ENCODE data around the gene ZBED2.
"Not testable (repeated sequence)": the region's sequence is repeated elsewhere in the genome, so short reads cannot be mapped to it uniquely, and the experiment has no call there.

The ZBED2 gene

DNA sequence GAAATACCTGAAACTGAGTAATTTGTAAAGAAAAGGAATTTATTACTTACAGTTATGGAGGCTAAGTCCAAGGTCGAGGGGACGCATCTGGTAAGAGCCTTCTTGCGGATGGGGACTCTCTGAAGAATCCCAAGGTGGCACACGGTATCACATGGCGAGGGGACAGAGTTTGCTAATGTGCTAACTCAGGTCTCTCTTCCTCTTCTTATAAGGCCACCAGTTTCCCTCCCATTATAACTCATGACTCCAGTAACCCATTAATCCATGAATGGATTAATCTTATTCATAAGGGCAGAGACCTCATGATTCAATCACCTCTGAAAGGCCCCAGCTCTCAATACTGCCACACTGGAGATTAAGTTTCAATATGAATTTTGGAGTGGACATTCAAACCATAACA, 15.7 kb downstream of the ZBED2 start:
- TF ChIP-seq Cebpa-rat (IDR thresholded peaks at IDR 0.05) = no peak

DNA sequence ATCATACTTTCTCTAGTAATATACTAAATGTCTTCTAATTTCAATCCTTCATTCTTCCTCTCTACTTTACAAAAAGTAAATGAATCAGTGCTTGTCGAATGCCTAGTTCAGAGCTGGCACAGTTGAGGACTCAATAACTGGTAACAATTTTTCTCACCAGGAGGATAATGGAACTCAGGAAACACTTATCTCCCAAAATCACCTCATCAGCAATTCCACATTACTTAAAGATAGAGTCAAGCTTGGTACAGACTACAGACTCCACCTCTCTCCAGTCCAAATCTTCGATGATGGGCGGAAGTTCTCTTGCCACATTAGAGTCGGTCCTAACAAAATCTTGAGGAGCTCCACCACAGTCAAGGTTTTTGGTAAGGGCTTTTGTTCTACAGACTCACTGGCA, 16.3 kb downstream of the ZBED2 start:
- peaks cover 84% of the 10 kb centered on the region for H3K36me3 ChIP-seq
- H3K27me3 ChIP-seq = no peaks in the 10 kb centered on the region
- H3K4me2 ChIP-seq = no peak overlapping the region
- peaks cover 33% of the 10 kb centered on the region for H3K9me3 ChIP-seq
- H3K9ac ChIP-seq = no peak overlapping the region
- TF ChIP-seq Cebpa-rat (IDR thresholded peaks at IDR 0.05) = no peak
- H3K4me1 ChIP-seq = peaks cover 9% of the 10 kb centered on the region
- no peak overlapping the region for H3K27ac ChIP-seq
- H4K20me1 ChIP-seq = no peaks in the 10 kb centered on the region
- H3K4me3 ChIP-seq = no peak overlapping the region

More for the DNA sequence above, 15.7 kb downstream of the ZBED2 start:
- H3K36me3 ChIP-seq = peaks cover 90% of the 10 kb centered on the region
- no peak overlapping the region for H3K9ac ChIP-seq
- no peak overlapping the region for H3K4me2 ChIP-seq
- H3K4me1 ChIP-seq = peaks cover 9% of the 10 kb centered on the region
- H3K9me3 ChIP-seq = peaks cover 34% of the 10 kb centered on the region
- H3K27ac ChIP-seq = no peak overlapping the region
- no peaks in the 10 kb centered on the region for H3K27me3 ChIP-seq
- no peaks in the 10 kb centered on the region for H4K20me1 ChIP-seq
- H3K4me3 ChIP-seq = no peak overlapping the region

- TF ChIP-seq Cebpa-rat (IDR thresholded peaks at IDR 0.05) = no peak
- no peak overlapping the region for H3K27ac ChIP-seq
These were observed 17.1 kb downstream of the ZBED2 start for GRCh38 chr3:111577798-111578685.

DNA sequence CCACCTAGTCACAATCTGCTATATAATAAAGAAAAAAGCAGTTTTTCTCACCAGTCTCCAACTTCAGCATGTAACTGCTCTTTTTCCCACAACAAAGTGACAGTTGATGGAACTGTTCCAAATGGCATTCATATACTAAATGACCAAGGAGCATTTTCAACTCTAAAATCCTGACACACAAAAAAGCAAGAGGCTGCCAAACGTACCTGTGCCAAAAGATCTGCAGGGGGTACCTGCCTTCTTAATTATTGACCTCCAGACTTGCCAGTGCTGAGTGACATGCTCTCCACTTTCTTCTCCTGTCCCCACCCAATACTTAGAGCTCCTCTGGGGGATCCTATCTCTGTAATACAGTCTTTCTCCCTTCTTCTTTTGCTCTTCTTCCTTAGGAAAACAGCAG, 18.0 kb downstream of the ZBED2 start:
- H4K20me1 ChIP-seq = no peaks in the 10 kb centered on the region
- no peak overlapping the region for H3K4me2 ChIP-seq
- H3K27ac ChIP-seq = no peak overlapping the region
- no peaks in the 10 kb centered on the region for H3K27me3 ChIP-seq
- H3K9ac ChIP-seq = no peak overlapping the region
- H3K4me3 ChIP-seq = no peak overlapping the region
- H3K4me1 ChIP-seq = no peaks in the 10 kb centered on the region
- H3K36me3 ChIP-seq = peaks cover 75% of the 10 kb centered on the region
- peaks cover 15% of the 10 kb centered on the region for H3K9me3 ChIP-seq
- TF ChIP-seq Cebpa-rat (IDR thresholded peaks at IDR 0.05) = no peak

More at GRCh38 chr3:111577798-111578685, 17.1 kb downstream of the ZBED2 start:
- no peaks in the 10 kb centered on the region for H3K27me3 ChIP-seq
- peaks cover 76% of the 10 kb centered on the region for H3K36me3 ChIP-seq
- H3K4me1 ChIP-seq = peaks cover 1% of the 10 kb centered on the region; the same call in 1 of the 2 replicates
- no peak overlapping the region for H3K4me2 ChIP-seq
- no peaks in the 10 kb centered on the region for H4K20me1 ChIP-seq
- no peak overlapping the region for H3K4me3 ChIP-seq
- H3K9me3 ChIP-seq = peaks cover 25% of the 10 kb centered on the region
- no peak overlapping the region for H3K9ac ChIP-seq

DNA sequence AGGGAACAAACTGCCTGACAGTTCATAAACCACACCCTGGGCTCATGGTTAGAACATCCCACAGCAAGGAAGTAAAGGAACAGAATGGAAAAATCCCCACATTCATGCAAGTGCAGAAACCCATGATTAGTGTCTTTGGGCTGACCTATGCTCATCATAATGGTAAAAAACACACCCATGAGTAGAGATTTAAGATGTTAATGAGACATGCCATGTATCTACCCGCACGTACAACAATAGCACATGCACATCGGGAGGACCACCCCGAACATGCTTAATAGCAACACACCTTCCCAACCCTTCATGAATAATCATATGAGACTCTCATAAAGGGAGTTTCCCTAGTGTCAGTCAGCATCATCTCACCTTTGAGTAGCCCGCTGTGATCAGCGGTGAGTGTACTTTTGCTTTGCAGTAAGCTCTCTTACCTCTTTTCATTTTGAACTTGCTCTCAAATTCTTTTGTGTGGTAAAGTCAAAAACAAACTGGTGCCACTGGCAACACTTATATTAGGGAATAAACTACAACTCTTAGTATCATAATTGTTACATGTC, 23.2 kb downstream of the ZBED2 start:
- H4K20me1 ChIP-seq = no peaks in the 10 kb centered on the region
- H3K36me3 ChIP-seq = peaks cover 73% of the 10 kb centered on the region
- H3K27ac ChIP-seq = no peak overlapping the region
- H3K4me1 ChIP-seq = no peaks in the 10 kb centered on the region
- H3K4me3 ChIP-seq = no peak overlapping the region
- H3K4me2 ChIP-seq = no peak overlapping the region
- H3K27me3 ChIP-seq = no peaks in the 10 kb centered on the region
- no peaks in the 10 kb centered on the region for H3K9me3 ChIP-seq
- no peak overlapping the region for H3K9ac ChIP-seq
- no peak for TF ChIP-seq Cebpa-rat (IDR thresholded peaks at IDR 0.05)

- Histone ChIP-seq H3K36me3 (peaks cover 70% of the 10 kb centered on the region), H3K4me3 (no peak overlapping the region)
These were observed 23.9 kb downstream of the ZBED2 start for GRCh38 chr3:111571282-111571681.

DNA sequence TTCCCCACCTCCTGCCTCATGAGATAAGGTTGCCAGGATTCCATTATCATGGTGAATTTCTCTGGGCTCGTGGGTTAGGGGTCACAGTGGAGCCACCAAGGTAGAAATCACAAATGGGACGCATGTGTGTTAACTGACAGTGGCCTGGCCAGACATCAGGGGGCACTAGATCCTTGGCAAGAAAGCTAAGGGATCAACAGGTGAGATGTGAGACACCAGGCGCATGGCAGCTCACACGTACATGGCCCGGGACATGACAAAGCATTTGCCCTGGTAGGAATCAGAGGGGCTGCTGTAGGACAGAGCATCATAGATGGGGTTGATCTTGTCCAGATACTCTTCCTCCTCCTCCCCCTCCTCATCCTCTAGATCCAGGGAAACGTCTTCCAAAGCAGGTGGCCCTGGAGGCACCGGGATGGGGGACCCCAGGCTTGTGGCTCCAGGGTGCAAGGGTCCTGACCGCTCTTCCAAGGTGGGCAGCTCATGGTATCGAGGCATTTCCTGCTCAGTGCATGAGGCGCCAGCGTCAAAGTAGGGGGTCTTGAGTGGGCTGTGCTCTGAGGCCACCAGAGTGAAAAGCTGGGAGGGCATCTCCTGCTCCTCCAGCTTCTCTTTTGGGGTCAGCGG, 24.6 kb downstream of the ZBED2 start:
- Histone ChIP-seq H3K36me3 (peaks cover 67% of the 10 kb centered on the region), H3K4me2 (no peak overlapping the region), H3K9ac (no peak overlapping the region), H3K4me3 (no peak overlapping the region), H3K9me3 (no peaks in the 10 kb centered on the region), H3K27ac (no peak overlapping the region), H3K27me3 (no peaks in the 10 kb centered on the region), H4K20me1 (no peaks in the 10 kb centered on the region), H3K4me1 (no peaks in the 10 kb centered on the region)
- TF ChIP-seq Cebpa-rat (IDR thresholded peaks at IDR 0.05) = no peak

More at GRCh38 chr3:111571282-111571681, 23.9 kb downstream of the ZBED2 start:
- H3K9me3 ChIP-seq = no peaks in the 10 kb centered on the region
- H3K4me1 ChIP-seq = no peaks in the 10 kb centered on the region
- no peak overlapping the region for H3K4me2 ChIP-seq
- H3K27me3 ChIP-seq = no peaks in the 10 kb centered on the region
- H3K27ac ChIP-seq = no peak overlapping the region
- TF ChIP-seq Cebpa-rat (IDR thresholded peaks at IDR 0.05) = no peak
- no peak overlapping the region for H3K9ac ChIP-seq
- no peaks in the 10 kb centered on the region for H4K20me1 ChIP-seq

- no peaks in the 10 kb centered on the region for H3K4me1 ChIP-seq
- no peak overlapping the region for H3K27ac ChIP-seq
- H3K36me3 ChIP-seq = peaks cover 64% of the 10 kb centered on the region
- no peaks in the 10 kb centered on the region for H4K20me1 ChIP-seq
- no peak overlapping the region for H3K4me3 ChIP-seq
- H3K9ac ChIP-seq = no peak overlapping the region
- no peak overlapping the region for H3K4me2 ChIP-seq
- no peak for TF ChIP-seq Cebpa-rat (IDR thresholded peaks at IDR 0.05)
- H3K27me3 ChIP-seq = no peaks in the 10 kb centered on the region
- no peaks in the 10 kb centered on the region for H3K9me3 ChIP-seq
These were observed 26.2 kb downstream of the ZBED2 start for GRCh38 chr3:111568911-111569310.

- peaks cover 64% of the 10 kb centered on the region for H3K36me3 ChIP-seq
- no peaks in the 10 kb centered on the region for H4K20me1 ChIP-seq
- no peak overlapping the region for H3K27ac ChIP-seq
- no peaks in the 10 kb centered on the region for H3K4me1 ChIP-seq
- no peaks in the 10 kb centered on the region for H3K27me3 ChIP-seq
- H3K4me3 ChIP-seq = no peak overlapping the region
- H3K9ac ChIP-seq = no peak overlapping the region
- H3K9me3 ChIP-seq = no peaks in the 10 kb centered on the region
- H3K4me2 ChIP-seq = no peak overlapping the region
- TF ChIP-seq Cebpa-rat (IDR thresholded peaks at IDR 0.05) = no peak
These were observed 26.8 kb downstream of the ZBED2 start for GRCh38 chr3:111568355-111568754.

DNA sequence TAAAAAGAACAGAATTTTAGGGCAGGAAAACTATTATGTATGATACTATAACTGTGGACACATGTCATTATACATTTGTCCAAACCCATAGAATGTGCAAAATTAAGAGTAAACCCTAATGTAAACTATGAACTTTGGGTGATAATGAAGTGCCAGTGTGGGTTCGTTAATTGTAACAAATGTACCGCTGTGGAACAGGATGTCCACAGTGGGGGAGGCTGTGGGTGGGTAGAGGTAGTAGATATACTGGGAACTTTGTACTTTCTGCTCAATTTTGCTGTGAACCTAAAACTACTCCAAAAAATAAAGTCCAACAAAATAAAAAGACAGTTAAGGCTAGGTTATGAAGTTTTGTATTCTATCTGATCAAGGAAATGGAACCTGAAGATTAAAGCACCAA, 28.3 kb downstream of the ZBED2 start:
- no peak overlapping the region for H3K9ac ChIP-seq
- H3K27ac ChIP-seq = no peak overlapping the region
- H3K36me3 ChIP-seq = peaks cover 63% of the 10 kb centered on the region
- H3K27me3 ChIP-seq = no peaks in the 10 kb centered on the region
- no peaks in the 10 kb centered on the region for H3K4me1 ChIP-seq
- H3K4me3 ChIP-seq = no peak overlapping the region
- H4K20me1 ChIP-seq = no peaks in the 10 kb centered on the region
- H3K4me2 ChIP-seq = no peak overlapping the region
- no peak for TF ChIP-seq Cebpa-rat (IDR thresholded peaks at IDR 0.05)
- H3K9me3 ChIP-seq = no peaks in the 10 kb centered on the region; the same call in 1 of the 2 replicates

GRCh38 chr3:111561902-111562301, 33.2 kb downstream of the ZBED2 start:
- not testable (repeated sequence) for H3K9ac ChIP-seq, H3K27me3 ChIP-seq, H3K4me2 ChIP-seq

More at GRCh38 chr3:111561902-111562301, 33.2 kb downstream of the ZBED2 start:
- not testable (repeated sequence) for H3K4me3 ChIP-seq, H3K4me1 ChIP-seq, H4K20me1 ChIP-seq, H3K27ac ChIP-seq, H3K9me3 ChIP-seq
- peaks cover 16% of the 10 kb centered on the region; the same call in 1 of the 2 replicates for H3K36me3 ChIP-seq

All from BLaER1 (cell line).